ENCODE measurements around the gene CD84.

DNA sequence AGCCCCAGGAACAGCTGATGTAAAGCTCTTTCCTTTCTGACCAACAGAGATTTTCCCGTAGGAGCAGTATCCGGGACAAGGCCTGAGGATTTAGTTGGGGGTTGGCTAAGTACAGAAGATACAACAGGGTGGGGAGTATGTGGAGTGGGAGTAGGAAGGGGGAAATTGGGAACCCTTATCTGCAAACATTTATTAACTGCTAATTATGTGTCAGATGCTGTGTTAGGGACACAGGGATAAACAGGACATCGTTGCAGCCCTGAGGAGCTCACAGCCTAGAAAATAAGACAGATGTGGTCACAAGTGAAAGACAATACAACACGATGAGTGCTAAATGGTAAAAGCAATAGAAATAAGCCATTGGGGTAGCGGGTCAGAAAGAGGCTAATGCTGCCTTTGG, 12.0 kb downstream of the CD84 start:
- TF ChIP-seq SP1 (IDR thresholded peaks at IDR 0.05) (no peak), L3MBTL2 (conservative IDR thresholded peaks at IDR 0.05) (no peak), ZNF384 (IDR thresholded peaks at IDR 0.05) (no peak), BHLHE40 (IDR thresholded peaks at IDR 0.05; ENCODE audit: borderline replicate concordance) (no peak), FOXM1 (IDR thresholded peaks at IDR 0.05; ENCODE audit: borderline replicate concordance) (no peak), NFRKB (IDR thresholded peaks at IDR 0.05) (no peak), TARDBP (IDR thresholded peaks at IDR 0.05) (no peak), FOXA1 (IDR thresholded peaks at IDR 0.05) (no peak)
